Limb (tissue), 2 donors: Measurements from ENCODE around the gene NUFIP1.
A peak's percentile ranks its signal among the peaks of the same experiment; 100 is the strongest.
"Not testable (repeated sequence)": the region's sequence is repeated elsewhere in the genome, so short reads cannot be mapped to it uniquely, and the experiment has no call there.

ENCODE experiments used
- DNase-seq, 2 donors: peaks; one replicate each; pipeline ENCODE4 v3.0.0-alpha.2; 2016; ENCODE audit errors: extremely low spot score in 2 of 2

Gene NUFIP1

DNA sequence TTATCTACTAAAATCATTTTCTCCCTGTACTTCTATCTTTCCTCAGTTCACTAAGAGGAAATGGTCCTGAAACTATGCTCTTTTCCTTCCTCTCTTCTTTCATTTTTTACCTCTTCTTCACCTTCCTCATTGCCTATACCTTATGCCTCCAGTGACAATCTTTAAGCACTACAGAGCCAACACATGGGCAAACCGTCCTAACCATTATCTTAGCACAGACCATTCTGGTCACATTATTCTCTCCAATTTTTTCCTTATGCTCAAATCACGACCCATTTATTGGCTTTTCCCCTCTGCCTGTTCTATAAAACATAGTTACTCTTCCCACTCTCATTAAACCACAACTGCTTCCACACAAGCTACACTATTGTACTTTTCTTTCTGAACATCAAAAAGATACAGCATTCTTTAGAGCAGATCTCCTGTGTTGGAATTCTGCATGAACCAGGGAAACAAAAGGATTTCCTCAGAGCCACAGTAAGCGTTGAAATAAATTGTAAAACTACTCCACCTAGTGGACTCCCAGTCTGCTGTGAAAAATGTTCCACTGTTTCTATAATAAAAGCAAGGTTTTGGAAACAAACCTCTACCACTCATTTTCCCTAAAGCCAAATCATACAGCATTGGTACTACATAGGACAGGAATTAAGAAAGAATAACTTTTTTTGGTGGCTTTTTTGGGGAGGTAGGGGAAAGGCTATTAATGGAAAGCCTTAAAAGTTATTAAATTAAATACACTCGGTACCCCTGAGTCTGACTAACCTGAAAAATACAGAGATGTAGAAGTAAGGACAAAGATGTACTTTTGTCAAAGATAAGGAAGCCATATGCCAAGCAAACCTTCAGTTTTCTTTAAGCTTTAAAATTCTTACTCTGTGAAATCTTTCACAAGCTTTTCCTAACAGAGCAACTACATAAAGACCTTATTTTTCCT is 19.5 kb downstream of the NUFIP1 start:
- DNase-seq = peak in 1 of 2 donors; percentile 85

DNA sequence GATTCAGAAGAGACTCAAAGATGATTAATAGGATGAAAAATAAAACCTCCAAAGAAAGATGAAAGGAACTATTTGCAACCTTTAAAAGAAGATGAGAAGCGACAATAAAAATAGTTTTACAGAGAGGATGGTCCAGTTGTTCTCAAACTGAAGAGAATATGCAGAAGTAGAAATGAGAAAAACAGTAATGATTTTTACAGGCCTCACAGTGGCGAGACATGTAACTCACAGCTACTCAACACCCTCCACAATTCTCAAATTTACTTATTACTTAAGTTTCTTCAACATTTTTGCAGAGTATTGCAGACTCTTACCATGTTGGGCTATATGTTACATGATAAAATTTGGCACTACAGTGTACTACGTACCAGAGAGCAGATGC is 20.8 kb downstream of the NUFIP1 start:
- no peak for DNase-seq

DNA sequence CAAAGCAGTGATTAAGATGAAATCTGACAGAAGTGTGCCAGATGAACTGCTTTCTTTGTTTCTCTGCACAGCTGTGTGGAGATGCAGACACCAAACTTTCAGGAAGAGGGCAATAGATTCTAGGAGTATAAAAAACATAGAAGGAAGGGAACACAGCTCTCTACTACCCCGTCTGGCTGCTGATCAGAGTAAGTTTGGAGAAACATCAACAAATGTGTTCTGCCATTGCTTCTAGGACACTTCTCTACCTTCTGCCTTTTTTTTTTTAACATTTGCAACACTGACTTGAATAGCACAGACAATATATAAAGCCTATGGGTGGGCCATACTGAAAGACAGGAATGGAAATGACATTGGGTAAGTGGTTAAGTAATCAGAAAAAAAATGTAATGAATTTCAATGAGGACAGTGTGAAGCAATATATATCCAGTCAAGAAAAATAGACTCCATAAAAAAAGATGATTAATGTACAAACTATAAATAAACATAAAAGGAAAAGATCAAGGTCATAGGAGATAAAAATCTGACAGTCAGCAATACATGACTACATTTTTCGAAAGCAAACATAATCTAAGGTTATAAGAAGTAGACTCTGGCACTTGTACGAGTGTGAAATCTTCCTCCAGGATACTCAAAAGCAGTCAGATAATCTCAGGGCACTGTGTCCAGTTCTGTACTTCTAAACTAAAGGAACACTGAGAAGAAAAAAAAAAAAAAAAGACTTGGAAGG is 21.4 kb downstream of the NUFIP1 start:
- DNase-seq = no peak

DNA sequence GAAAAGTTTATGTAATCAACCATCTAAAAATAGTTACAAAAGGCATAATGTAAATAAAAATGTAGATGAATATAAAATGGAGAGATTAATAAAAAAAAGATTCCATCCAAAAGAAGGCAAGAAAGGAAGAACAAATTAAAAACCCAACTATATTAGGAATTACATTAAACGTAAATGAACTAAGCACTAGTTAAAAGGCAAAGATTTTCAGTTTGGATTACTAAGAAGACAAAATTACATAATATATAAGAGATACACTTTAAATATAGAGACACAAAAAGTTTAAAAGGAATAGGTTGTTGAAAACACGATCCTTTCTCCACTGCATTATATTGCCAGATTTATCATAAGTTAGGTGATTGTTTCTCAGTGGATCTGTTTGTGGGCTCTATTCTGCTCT is 27.3 kb downstream of the NUFIP1 start:
- no peak for DNase-seq

DNA sequence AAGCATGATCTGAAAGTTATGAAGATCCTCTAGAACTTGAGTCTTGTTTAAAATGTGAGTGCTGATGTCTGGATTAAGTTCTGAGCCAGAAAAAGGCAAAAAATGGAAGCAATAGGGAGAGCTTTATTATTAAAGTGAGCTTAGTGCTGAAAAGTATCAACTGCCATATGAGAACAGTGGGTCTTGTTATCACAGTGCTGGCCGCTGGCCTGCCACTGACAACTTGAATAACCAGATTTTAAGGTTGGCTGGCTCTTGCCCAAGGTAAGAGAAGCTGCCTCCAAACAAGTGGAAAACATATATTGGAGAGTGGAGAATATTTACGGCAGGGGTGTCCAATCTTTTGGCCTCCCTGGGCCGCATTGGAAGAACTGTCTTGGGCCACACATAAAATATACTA is 33.9 kb downstream of the NUFIP1 start:
- no peak for DNase-seq

DNA sequence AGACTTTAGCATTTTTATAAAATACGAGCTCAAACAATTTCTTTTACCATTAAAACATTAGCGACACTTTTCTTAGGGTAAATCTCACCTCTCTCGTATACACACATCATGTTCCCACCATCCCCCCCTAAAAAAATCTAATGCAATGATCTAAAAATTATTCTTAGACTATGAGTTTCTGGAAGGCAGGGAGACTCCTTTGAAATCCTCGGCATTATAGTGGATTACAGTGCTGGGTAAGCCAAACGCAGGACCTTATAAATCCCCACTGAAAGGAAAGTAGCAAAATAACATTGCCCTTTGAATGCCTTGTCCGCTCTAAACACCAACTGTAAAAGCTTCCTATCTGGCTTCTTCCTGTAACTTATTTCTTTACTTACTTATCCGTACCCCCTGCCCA is 35.0 kb downstream of the NUFIP1 start:
- DNase-seq = no peak

DNA sequence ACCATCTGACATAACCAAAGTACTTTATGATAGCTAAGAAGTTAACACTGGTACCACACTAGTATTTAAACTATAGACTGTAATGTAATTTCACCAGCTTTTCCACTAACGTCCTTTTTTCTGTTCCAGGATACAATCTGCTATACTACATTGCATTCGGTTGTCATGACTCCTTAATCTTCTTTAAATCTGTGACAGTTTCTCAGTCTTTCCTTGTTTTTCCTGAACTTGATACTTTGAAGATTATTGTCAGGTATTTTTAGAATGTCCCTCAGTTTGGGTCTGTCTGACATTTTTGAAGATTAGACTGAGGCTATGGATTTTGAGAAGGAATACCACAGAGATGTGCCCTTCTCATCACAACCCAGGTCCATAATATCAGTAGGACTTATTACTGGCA is 36.6 kb downstream of the NUFIP1 start:
- DNase-seq = no peak

DNA sequence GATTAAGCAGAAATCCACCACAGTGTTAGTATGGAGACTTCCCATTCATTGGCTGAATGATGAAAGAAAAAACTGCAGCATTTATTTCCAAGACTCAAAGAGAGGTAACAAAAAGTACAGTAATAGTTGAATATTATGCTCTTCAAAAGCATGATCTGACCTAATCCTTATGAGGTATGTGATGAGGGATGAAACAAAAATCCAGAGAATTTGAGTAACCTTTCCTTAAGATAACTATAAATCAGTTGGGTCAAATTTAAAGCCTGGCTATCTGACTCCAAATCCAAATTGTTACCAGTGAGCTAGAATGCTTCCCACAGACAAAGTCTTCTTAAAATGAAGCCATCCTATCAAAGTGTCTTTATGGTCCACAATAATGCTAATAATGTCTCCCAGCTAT is 38.1 kb downstream of the NUFIP1 start:
- no peak for DNase-seq

DNA sequence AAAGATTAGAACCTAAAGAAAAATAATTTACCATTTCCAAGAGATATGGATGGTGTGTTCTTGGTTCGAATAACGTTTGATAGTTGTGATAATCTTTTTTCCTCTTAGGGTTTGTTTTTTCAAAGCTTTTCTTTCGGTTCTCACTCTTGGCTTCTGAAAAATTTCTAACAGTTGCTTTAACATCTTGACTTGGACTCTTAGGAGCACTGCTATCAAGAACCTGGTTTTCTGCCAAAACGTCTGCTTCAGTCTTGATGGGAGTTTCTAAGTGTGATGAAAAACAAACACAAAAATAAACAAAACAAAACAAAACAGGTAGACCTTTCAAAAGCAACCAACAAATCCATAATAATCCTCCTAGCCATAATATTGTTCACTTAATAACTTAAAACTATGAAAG is 45.9 kb downstream of the NUFIP1 start:
- not testable (repeated sequence) for DNase-seq

DNA sequence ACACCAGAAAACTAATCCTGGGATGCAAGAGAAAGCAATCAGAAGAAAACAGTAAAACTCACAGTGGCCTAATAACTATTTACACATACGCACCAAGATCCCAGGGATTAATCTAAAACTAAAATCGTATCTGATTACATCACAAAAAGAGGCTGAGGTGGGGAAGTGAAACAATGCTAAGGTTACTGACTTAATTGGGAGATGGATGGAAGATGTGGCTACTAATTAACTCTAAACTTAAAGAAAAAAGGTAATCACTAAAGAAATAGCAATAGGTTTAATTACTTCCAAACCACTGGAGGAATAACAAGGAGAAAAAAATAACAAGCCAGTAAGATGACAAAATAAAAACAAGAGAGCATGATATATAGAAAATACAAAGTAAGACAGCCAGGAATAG is 50.4 kb downstream of the NUFIP1 start:
- no peak for DNase-seq

DNA sequence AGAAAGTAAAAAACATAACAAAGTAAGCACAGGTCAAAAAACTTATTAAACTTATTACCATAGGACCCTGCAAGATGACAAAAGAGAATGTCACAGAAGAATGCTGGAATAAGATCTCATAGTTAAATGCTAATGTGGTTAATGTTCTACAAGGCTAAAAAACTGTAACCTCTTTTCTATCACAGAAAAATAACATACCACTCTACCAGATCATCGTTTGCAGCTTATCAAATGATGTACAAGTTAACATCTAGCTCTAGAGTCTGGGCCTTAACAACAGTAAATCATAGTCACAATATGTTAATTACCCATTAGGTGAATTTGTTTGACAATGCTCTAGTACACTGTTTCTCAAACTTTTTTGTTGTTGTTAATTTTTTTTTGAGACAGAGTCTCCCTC is 53.0 kb downstream of the NUFIP1 start:
- DNase-seq = no peak

DNA sequence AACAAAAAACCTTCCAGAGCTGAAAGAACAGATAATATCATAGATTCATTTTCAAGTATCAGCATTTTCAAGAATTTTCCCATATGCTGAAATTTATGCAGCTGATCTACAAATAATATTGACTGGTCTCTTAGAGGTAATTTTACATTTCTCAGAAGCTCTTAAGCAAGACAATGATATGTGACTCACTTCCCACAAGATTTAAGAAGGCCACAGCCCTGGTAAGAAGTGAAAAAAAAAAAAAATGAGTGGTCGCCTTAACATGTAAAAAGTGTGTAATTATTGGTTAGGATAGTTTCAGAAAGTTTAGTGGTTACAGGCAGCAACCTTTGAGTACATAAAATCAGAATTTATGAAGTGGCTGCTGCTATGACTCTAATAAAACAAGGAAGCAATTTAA is 54.5 kb downstream of the NUFIP1 start:
- DNase-seq = no peak

DNA sequence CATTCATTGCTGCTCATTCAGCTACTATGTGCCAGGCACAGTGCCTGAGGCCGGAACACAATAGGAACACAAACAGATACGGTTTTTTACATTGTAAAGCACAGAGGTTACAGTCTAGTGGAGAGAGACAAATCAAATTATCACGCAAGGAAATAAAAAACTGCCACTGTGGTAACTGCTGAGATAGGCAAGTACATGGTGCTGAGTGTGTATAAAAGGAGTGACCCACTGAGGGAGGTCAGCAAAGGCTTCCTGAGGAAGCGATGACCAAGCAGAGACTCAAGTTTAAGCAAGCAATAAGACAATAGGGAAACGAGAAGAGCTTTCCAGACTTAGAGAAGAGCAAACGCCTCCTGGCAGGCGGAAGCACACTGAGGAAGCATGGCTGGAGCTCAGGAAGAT is 56.4 kb downstream of the NUFIP1 start:
- DNase-seq = no peak

DNA sequence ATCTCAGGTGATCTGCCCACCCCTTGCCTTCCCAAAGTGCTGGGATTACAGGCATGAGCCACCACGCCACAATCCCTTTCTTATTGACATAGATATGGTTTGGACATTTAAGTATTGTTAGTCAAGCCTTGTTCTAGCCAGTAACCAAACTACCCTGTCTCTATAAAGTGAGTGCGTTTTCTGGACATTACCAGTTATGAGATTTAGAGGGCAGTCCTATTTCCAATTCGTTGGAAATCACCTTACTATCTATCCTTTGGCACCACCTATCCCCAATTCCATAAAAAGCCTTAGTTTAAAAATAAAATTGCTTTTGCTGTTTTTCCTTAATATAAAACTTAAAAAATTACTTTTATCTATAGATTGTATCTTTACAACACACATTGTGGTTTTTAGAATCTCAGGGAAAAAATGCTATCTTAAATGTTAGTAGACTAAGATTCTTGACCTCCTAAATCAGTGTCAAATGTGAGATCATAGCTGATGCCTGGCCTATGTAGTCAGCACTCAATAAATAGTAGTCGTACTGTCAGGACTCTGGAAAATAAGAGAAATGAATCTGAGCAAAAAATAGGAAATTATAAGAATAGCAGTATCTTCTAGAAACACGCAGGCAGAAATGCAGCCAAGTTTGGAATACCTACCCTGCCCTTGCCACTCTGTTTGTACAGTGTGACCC is 57.0 kb downstream of the NUFIP1 start:
- no peak for DNase-seq

DNA sequence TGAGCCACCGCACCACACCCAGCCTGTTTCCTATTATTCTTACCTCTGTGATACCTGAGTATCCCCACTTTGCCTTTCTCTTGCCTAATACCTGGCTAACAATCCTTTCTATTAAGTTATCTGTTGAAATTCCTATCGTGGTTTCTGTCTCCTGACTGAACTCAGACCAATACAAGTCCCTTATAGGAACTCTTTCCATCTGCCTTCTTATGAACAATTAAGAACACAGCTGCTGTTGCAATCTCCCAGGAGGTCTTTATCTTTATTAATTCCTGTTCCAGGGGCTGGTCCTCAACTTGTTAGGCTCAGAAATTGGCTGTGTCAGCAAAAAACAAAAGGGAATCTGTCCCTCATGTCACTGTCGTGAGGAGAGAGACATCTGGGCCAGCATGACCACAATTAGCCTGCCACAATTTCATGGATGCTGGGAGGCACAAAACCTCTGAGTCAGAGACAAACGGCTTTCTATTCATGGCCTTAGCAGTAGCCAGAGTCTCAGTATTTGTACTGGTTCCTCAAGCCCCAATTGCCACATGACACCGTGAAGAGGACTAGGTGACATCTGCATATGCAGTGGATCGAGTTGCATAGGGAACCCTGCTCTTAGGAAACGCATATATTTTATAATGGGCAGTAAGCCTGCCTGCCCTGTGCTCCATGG is 58.2 kb downstream of the NUFIP1 start:
- DNase-seq = no peak

DNA sequence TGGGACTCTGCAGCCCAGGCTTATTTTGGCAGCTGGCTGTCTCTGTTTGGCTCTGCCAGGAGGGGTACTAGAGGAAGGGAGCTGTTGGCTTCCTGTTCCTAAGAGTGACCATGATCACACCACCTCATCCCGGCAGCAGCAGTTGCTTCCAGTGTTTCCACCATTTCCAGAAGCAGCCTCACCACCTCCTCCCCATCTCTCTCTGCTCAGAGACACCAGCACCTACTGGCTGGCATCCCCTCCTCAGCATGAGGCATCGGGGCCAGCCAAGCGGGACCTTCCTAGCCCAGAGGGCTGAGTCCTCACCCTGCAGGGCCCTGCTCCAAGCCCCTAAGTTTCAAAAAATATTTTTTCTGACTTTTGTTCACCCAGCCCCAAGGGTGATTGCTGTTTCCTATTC is 59.0 kb downstream of the NUFIP1 start:
- DNase-seq = no peak

DNA sequence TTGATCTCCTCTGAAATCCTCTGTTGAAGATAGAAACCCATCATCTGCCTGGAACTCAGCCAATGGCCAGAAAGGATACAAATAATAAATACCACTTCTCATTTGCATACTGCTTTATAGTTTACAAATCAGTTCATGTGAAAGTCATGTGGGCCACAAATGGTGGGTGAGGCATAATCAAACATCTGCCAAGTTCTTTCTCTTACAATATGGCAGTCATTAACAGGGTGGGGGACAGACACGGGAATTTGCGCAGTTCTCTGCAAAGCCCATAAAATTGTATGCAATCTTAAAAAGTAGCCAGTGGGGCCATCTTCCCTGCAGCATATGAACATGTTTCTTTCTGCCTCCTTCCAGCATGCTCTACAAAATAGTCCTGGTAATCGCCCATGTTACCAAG is 59.6 kb downstream of the NUFIP1 start:
- no peak for DNase-seq

DNA sequence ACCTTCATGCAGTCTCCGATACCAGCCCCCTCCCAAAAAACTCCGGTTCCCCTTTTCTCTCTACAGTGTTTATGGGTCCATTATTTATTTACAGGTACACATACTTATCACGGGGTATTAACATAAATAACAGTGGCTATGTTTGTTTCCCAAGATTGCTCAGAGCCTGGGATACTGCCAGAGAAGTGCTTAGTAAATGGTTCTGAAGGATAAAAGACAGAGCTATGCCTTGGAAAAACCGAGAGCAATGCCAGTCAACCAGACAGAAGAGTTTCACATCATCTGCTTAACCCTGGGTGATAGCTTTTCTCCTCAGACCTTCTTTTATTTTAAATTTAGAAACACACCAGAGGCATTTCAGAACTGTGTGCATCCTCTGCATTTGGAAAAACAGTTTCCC is 61.3 kb downstream of the NUFIP1 start:
- DNase-seq = no peak

DNA sequence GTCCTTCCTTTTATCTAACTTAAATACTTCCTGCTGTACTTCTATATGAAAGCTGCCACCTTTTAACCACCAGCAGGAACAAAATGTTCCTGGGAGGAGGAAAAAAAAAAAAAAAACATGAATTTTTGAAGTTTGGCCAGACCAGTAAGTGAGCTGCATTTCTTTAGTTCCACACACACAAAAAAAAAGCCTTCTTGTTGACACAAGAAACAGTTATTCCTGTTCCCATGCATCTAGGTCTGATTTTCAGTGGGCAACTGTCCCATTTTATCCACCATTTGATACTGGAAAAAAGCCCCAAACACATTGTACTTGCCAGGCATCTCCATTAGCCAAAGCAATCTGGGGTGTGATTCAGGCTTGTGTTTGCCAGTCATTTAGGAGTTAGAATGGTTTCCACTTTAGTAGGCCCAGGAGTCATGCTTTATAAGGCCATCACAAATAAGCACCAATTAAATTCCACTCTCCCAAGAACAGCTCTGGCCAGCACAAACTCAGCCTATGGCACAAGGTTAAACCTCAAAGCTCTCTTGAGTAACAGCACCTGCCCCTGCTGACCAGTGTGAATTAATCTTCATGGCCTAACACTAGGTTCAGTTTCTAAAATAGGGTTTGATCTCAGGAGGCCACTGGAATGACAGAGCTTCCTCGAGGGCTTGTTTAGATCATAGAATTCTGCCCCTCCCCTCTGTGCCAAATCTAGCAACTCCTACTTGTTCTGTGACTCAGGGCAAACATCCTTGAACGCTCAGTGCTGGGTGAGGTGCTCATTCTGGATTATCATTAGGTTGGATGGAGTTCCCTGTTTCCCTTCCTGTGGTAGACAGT is 67.1 kb downstream of the NUFIP1 start:
- DNase-seq = peak in 1 of 2 donors; percentile 43

DNA sequence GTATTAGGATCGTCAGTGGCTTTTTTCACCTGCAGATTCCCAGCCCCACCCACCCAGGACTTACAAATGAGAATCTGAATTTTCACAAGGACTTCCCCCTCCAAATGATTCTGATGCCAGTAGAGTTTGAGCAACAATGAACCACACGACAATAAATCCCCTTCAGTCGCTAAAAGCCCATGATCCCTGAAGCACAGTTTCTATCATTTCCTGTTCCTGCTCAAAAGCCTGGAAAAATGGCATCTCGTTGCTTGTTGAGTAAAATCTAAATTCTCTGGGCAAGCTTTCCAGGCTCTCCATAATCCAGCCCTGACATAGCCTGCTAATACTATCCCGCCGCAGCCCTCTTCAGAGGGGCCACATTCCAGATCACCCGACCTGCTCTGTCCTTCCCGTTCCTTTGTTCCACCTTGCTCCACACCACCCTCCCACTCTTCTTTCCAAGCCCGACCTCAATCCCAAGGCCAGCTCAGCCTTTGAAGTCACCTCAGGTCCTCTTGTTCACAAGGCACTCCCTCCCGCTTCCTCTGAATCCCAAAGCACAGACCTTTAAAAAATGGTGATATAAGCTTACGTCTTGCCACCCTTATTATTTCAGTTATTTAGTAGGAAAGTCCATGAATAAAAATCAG is 67.9 kb downstream of the NUFIP1 start:
- no peak for DNase-seq
